Heart left ventricle (tissue), 13 donors: ENCODE results near the gene NTRK2.

Source experiments
- CTCF ChIP-seq, 12 donors: fragments of 200-600 bp; sonication (generic) in 4 of 12; IDR thresholded peaks; one replicate each; pipeline versions ENCODE4 v1.5.0 to v1.8.0; 2018 to 2022; ENCODE audit warnings: antibody characterized with exemption in 12 of 12, mild to moderate bottlenecking in 5 of 12
- POLR2A ChIP-seq, 2 donors: fragments of 450-650 bp; IDR thresholded peaks; one replicate each; pipeline ENCODE4 v1.6.1; 2017; ENCODE audit warnings: antibody characterized with exemption in 2 of 2, mild to moderate bottlenecking in 2 of 2, moderate library complexity in 2 of 2
- donor health status: ischemic (EF 13 %, LVEDD 7.1; RV severe dilation, severe dysfunction).
- donor health status: DM: no; HTN: yes; CAD: no.
- donor health status: DM: no; HTN: no; CAD: no.
- donor health status: ischemic (EF 25% LVEDD 6.9; RV normal size, moderate dysfunction).
- donor health status: ischemic (EF 25% LVEDD 5.7; RV mildly dilated, moderate dysfunction).
- donor health status: ischemic (EF 35%, LVEDD 5.7; RV mildly dilated, moderate dysfunction).
- donor health status: nonischemic (EF 11% LVEDD 7.7; RV severe dilation, severe dysfunction).
- donor health status: DM: yes; HTN: yes; CAD: no.
- donor health status: PGD.
- donor health status: ischemic (EF 29% LVEDD 5.4; RV normal size, mild dysfunction).
- donor health status: nonischemic (EF 23%, LVEDD 6.1; RV moderate dilation, normal function).

GRCh38 chr9:84655447-84655846, 14.1 kb upstream of the NTRK2 start:
- no peak for TF ChIP-seq POLR2A (IDR thresholded peaks at IDR 0.05)
- TF ChIP-seq CTCF (IDR thresholded peaks at IDR 0.05) = no peak
